ENCODE measurements around the gene C5. TPM values are rescaled to one million over a fixed set of nuclear protein-coding genes. Genes with fewer than 3 reads are reported as not detected.
A peak's percentile ranks its signal among the peaks of the same experiment; 100 is the strongest.
"Not testable (repeated sequence)": the region's sequence is repeated elsewhere in the genome, so short reads cannot be mapped to it uniquely, and the experiment has no call there.

The C5 gene
- total RNA-seq, 1 donor = 2.7 TPM

- DNase-seq (ENCODE audit: low read depth in 2 of 3, low spot score in 2 of 3) = no peak
These were observed 66.7 kb downstream of the C5 start for GRCh38 chr9:120983259-120983837.

GRCh38 chr9:120982836-120983235, 67.2 kb downstream of the C5 start:
- no peak for DNase-seq (ENCODE audit: low read depth in 2 of 3, low spot score in 2 of 3)

GRCh38 chr9:120980951-120981350, 69.1 kb downstream of the C5 start:
- no peak for DNase-seq (ENCODE audit: low read depth in 2 of 3, low spot score in 2 of 3)

- DNase-seq (ENCODE audit: low read depth in 2 of 3, low spot score in 2 of 3) = no peak
These were observed 70.3 kb downstream of the C5 start for GRCh38 chr9:120979797-120980196.

- DNase-seq (ENCODE audit: low read depth in 2 of 3, low spot score in 2 of 3) = no peak
These were observed 71.1 kb downstream of the C5 start for GRCh38 chr9:120978987-120979386.

GRCh38 chr9:120977321-120977720, 72.8 kb downstream of the C5 start:
- DNase-seq (ENCODE audit: low read depth in 2 of 3, low spot score in 2 of 3) = no peak

GRCh38 chr9:120974921-120975320, 75.2 kb downstream of the C5 start:
- peak in 1 of 3 donors; percentile 5 for DNase-seq (ENCODE audit: low read depth in 2 of 3, low spot score in 2 of 3)

- no peak for DNase-seq (ENCODE audit: low read depth in 2 of 3, low spot score in 2 of 3)
These were observed 75.9 kb downstream of the C5 start for GRCh38 chr9:120974181-120974580.

- no peak for DNase-seq (ENCODE audit: low read depth in 2 of 3, low spot score in 2 of 3)
These were observed 78.1 kb downstream of the C5 start for GRCh38 chr9:120971938-120972337.

- not testable (repeated sequence) for DNase-seq (ENCODE audit: low read depth in 2 of 3, low spot score in 2 of 3)
These were observed 78.6 kb downstream of the C5 start for GRCh38 chr9:120971471-120971870.

GRCh38 chr9:120970244-120970643, 79.8 kb downstream of the C5 start:
- no peak for DNase-seq (ENCODE audit: low read depth in 2 of 3, low spot score in 2 of 3)

GRCh38 chr9:120966013-120966369, 84.1 kb downstream of the C5 start:
- DNase-seq (ENCODE audit: low read depth in 2 of 3, low spot score in 2 of 3) = no peak

GRCh38 chr9:120965344-120966012, 84.6 kb downstream of the C5 start:
- DNase-seq (ENCODE audit: low read depth in 2 of 3, low spot score in 2 of 3) = no peak

- DNase-seq (ENCODE audit: low read depth in 2 of 3, low spot score in 2 of 3) = no peak
These were observed 88.1 kb downstream of the C5 start for GRCh38 chr9:120961936-120962335.

GRCh38 chr9:120960001-120960400, 90.1 kb downstream of the C5 start:
- DNase-seq (ENCODE audit: low read depth in 2 of 3, low spot score in 2 of 3) = no peak

GRCh38 chr9:120956862-120957261, 93.2 kb downstream of the C5 start:
- no peak for DNase-seq (ENCODE audit: low read depth in 2 of 3, low spot score in 2 of 3)

- no peak for DNase-seq (ENCODE audit: low read depth in 2 of 3, low spot score in 2 of 3)
These were observed 98.0 kb downstream of the C5 start for GRCh38 chr9:120951960-120952618.

- DNase-seq (ENCODE audit: low read depth in 2 of 3, low spot score in 2 of 3) = no peak
These were observed 99.4 kb downstream of the C5 start for GRCh38 chr9:120950421-120951388.

- no peak for DNase-seq (ENCODE audit: low read depth in 2 of 3, low spot score in 2 of 3)
These were observed 100.8 kb downstream of the C5 start for GRCh38 chr9:120949290-120949689.

- no peak for DNase-seq (ENCODE audit: low read depth in 2 of 3, low spot score in 2 of 3)
These were observed 101.3 kb downstream of the C5 start for GRCh38 chr9:120948824-120949223.

GRCh38 chr9:120947222-120947621, 102.9 kb downstream of the C5 start:
- DNase-seq (ENCODE audit: low read depth in 2 of 3, low spot score in 2 of 3) = no peak
